ENCODE results near the gene NEIL1.
"Not testable (repeated sequence)": the region's sequence is repeated elsewhere in the genome, so short reads cannot be mapped to it uniquely, and the experiment has no call there.

The NEIL1 gene

DNA sequence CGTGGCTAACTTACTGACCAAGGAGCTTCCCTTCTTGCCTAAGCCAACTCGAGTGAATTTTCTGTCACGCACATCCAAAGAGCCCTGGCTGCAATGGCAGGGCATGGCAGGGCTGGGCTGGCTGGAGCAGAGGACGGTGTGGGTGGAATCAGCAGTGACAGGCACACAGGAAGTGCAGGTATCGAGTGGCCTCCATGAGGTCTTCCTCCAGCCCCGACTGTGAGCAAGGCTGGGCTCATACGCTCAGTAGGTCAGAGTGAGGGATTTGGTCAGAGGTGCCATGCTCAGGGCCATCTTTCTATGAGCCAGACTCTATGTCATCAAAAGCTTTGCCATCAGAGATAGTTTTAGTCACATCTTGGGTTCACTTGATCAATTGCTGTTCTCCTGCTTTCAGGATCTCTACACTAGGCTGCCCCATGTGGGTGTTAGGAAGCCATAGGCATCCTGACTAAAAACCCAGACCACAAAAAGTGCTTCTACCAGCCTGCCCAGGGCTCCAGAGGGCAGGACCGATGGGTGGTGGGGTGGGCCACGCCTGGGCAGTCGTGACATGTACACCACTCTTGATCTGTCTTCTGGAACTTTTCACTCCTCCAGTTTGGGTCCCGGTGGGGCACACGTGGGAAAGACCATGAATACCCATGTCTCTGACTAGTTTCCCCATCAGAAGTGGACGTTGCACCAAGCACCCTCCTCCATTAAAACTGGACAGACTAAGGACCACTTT is 33.6 kb upstream of the NEIL1 start:
- no peak overlapping the region for H3K27ac ChIP-seq (ENCODE audit: low read depth, low read length)
- H3K36me3 ChIP-seq (ENCODE audit: control insufficient read depth in 5 of 5, insufficient read depth in 5 of 5, low read length in 5 of 5), result no peaks in the 10 kb centered on the region
- H3K4me3 ChIP-seq (ENCODE audit: low read depth in 1 of 5, low read length in 5 of 5), result no peak overlapping the region
- H3K27me3 ChIP-seq (ENCODE audit: control insufficient read depth in 5 of 5, insufficient read depth in 4 of 5, low read length in 5 of 5), result peaks cover 0 to 2% (median under 1%) of the 10 kb centered on the region in 5 donors
- H3K4me1 ChIP-seq (ENCODE audit: control insufficient read depth in 5 of 5, insufficient read depth in 5 of 5, low read length in 5 of 5), result no peaks in the 10 kb centered on the region
- H3K9me3 ChIP-seq (ENCODE audit: control insufficient read depth in 5 of 5, low read length in 5 of 5), result no peaks in the 10 kb centered on the region
- H3K9ac ChIP-seq (ENCODE audit: low read length in 5 of 5), result no peak overlapping the region

DNA sequence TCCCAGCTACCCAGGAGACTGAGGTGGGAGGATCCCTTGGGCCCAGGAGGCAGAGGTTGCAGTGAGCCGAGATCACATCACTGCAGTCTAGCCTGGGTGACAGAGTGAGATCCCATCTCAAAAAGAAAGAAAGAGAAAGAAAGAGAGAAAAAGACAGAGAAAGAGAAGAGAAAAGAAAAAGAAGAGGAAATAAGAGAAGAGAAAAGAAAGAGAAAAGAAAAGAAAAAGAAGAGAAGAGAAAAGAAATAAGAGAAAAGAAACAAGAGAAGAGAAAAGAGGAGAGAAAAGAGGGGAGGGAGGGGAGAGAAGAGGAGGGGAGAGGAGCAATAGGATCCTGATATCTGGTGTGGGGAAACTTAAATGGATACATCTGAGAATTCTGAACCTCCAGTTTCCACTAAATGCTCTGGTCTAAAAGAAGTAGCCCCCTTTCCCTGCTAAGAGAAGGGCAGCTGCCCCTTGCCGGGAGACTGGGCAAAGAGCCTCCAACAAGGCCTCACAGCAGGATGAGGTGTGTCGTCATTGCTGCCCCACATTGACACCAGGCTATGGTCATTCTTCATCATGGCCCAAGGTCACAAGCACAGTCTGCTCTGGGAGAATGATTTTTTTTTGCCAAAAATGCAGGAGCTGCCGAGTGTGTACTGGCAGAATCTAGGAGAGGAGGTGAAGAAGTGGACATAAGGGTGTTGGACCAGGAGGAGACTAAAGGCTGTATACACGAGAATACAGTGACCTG is 32.1 kb upstream of the NEIL1 start:
- no peaks in the 10 kb centered on the region for H3K9me3 ChIP-seq (ENCODE audit: control insufficient read depth in 5 of 5, low read length in 5 of 5)

DNA sequence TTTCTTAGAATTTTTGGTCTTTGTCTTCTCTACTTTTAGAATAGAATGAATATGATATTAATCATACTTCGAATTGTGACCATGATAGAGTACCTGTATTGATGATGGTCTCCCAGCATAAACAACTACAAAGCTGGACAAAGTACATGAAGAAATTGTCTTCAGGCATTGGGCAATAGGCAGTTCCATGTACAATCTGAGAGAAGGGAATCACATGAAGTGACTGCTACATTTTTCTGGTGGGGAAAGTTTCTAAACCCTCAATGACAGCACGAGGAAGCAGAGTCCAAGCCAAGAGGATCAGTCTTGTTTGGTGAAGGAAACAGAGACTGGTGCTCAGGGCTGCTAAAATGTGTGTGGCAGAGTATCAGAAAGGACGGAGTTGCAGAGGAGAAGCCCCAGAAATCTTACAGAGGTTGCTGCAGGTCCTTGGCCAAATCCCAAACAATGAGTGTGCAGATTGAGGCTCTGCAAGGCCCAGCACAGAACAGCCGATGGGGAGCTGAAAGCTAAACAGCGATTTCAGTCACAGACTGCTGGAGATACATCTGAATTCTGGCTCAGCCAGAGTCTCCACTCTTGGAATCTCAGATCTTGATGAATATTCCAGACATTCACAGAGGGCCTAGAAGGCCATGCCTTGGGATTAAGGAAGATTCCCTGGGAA is 27.5 kb upstream of the NEIL1 start:
- not testable (repeated sequence) for H3K4me3 ChIP-seq (ENCODE audit: low read depth in 1 of 5, low read length in 5 of 5); H3K9me3 ChIP-seq (ENCODE audit: control insufficient read depth in 5 of 5, low read length in 5 of 5); H3K4me1 ChIP-seq (ENCODE audit: control insufficient read depth in 5 of 5, insufficient read depth in 5 of 5, low read length in 5 of 5); H3K9ac ChIP-seq (ENCODE audit: low read length in 5 of 5); H3K36me3 ChIP-seq (ENCODE audit: control insufficient read depth in 5 of 5, insufficient read depth in 5 of 5, low read length in 5 of 5); H3K27ac ChIP-seq (ENCODE audit: low read depth, low read length); H3K27me3 ChIP-seq (ENCODE audit: control insufficient read depth in 5 of 5, insufficient read depth in 4 of 5, low read length in 5 of 5)

More for the DNA sequence above, 32.1 kb upstream of the NEIL1 start:
- no peak overlapping the region for H3K27ac ChIP-seq (ENCODE audit: low read depth, low read length)
- no peak overlapping the region for H3K9ac ChIP-seq (ENCODE audit: low read length in 5 of 5)
- H3K4me3 ChIP-seq (ENCODE audit: low read depth in 1 of 5, low read length in 5 of 5), result no peak overlapping the region
- H3K4me1 ChIP-seq (ENCODE audit: control insufficient read depth in 5 of 5, insufficient read depth in 5 of 5, low read length in 5 of 5), result no peaks in the 10 kb centered on the region
- no peaks in the 10 kb centered on the region for H3K27me3 ChIP-seq (ENCODE audit: control insufficient read depth in 5 of 5, insufficient read depth in 4 of 5, low read length in 5 of 5)
- no peaks in the 10 kb centered on the region for H3K36me3 ChIP-seq (ENCODE audit: control insufficient read depth in 5 of 5, insufficient read depth in 5 of 5, low read length in 5 of 5)

DNA sequence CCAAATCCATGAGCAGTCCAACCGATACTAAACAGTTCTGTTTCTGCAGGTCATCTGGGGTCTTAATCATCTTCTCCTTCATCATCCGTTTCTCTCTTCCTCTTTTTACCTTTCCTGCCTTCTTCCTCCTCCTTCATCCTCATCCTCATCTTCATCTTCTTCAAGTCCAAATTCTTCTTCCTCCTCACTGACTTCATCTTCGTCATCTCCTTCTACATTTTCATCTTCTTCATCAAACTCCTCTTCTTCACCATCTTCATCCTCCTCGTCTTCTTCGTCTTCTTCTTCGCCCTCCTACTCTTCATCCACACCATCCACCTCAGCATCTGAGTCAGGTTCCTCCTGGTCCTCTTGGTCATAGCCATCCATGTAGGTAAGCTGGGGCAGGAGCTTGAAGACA is 25.1 kb upstream of the NEIL1 start:
- Histone ChIP-seq H3K27me3 (ENCODE audit: control insufficient read depth in 5 of 5, insufficient read depth in 4 of 5, low read length in 5 of 5) (no peaks in the 10 kb centered on the region), H3K27ac (ENCODE audit: low read depth, low read length) (no peak overlapping the region), H3K9ac (ENCODE audit: low read length in 5 of 5) (no peak overlapping the region), H3K4me3 (ENCODE audit: low read depth in 1 of 5, low read length in 5 of 5) (no peak overlapping the region), H3K36me3 (ENCODE audit: control insufficient read depth in 5 of 5, insufficient read depth in 5 of 5, low read length in 5 of 5) (no peaks in the 10 kb centered on the region), H3K4me1 (ENCODE audit: control insufficient read depth in 5 of 5, insufficient read depth in 5 of 5, low read length in 5 of 5) (no peaks in the 10 kb centered on the region), H3K9me3 (ENCODE audit: control insufficient read depth in 5 of 5, low read length in 5 of 5) (no peaks in the 10 kb centered on the region)

DNA sequence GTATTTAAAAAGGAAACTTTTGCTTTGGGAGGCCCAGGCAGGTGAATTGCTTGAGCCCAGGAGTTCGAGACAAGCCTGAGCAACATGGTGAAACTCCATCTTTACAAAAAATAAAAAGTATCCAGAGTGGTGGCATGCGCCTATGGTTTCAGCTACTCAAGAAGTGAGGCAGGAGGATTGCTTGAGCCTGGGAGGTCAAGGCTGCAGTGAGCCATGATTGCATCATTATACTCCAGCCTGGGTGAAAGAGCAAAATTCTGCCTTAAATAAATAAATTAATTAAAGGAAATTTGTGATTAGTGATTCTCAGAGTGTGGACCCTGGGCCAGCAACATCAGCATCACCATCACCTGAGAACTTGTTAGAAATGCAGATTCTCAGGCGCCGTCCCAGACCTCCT is 20.9 kb upstream of the NEIL1 start:
- Histone ChIP-seq H3K9ac (ENCODE audit: low read length in 5 of 5) (no peak overlapping the region), H3K4me3 (ENCODE audit: low read depth in 1 of 5, low read length in 5 of 5) (no peak overlapping the region), H3K36me3 (ENCODE audit: control insufficient read depth in 5 of 5, insufficient read depth in 5 of 5, low read length in 5 of 5) (no peaks in the 10 kb centered on the region), H3K27me3 (ENCODE audit: control insufficient read depth in 5 of 5, insufficient read depth in 4 of 5, low read length in 5 of 5) (no peaks in the 10 kb centered on the region), H3K4me1 (ENCODE audit: control insufficient read depth in 5 of 5, insufficient read depth in 5 of 5, low read length in 5 of 5) (no peaks in the 10 kb centered on the region), H3K27ac (ENCODE audit: low read depth, low read length) (no peak overlapping the region), H3K9me3 (ENCODE audit: control insufficient read depth in 5 of 5, low read length in 5 of 5) (no peaks in the 10 kb centered on the region)

DNA sequence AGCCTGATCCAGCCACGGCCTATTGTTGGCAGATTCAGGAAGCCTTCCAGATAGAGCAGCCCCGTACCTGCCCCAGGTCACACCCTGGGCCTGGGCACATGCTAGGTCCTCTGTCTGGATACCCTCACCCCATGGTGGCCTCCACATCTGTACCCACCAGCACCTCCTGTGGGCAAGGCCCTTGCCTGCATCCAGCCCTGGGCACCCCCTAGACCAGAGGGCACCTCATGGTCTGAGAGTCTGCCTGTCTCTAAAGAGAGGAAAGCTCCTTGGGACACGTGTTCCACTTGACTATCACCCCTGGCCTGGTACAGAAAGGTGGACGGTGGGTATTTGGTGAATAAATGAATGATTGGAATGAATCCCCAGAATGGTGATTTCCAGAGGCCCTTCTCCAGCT is 19.8 kb upstream of the NEIL1 start:
- no peak overlapping the region for H3K27ac ChIP-seq (ENCODE audit: low read depth, low read length)
- no peaks in the 10 kb centered on the region for H3K36me3 ChIP-seq (ENCODE audit: control insufficient read depth in 5 of 5, insufficient read depth in 5 of 5, low read length in 5 of 5)
- no peak overlapping the region for H3K4me3 ChIP-seq (ENCODE audit: low read depth in 1 of 5, low read length in 5 of 5)
- no peaks in the 10 kb centered on the region for H3K9me3 ChIP-seq (ENCODE audit: control insufficient read depth in 5 of 5, low read length in 5 of 5)
- no peak overlapping the region for H3K9ac ChIP-seq (ENCODE audit: low read length in 5 of 5)
- H3K27me3 ChIP-seq (ENCODE audit: control insufficient read depth in 5 of 5, insufficient read depth in 4 of 5, low read length in 5 of 5), result no peaks in the 10 kb centered on the region
- H3K4me1 ChIP-seq (ENCODE audit: control insufficient read depth in 5 of 5, insufficient read depth in 5 of 5, low read length in 5 of 5), result no peaks in the 10 kb centered on the region

DNA sequence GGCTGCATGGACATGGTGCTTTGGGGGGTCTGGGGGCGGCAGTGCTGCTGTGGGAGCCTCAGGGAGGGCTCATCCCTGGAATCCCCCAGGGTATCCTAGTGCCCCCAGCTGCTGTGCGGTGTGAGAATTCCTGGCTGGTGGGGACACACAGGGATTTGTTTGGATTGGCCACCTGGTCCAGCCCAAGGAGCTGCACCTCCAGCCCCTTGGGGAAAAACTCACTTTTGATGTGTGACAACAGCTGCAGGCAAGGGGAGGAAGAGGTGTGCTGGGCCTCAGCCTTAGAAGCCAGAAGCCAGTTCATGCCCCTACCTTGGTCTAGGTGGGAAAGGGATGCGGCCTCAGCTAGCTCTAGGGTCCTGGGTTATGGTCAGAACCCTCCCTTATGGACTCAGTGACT is 19.3 kb upstream of the NEIL1 start:
- no peaks in the 10 kb centered on the region for H3K27me3 ChIP-seq (ENCODE audit: control insufficient read depth in 5 of 5, insufficient read depth in 4 of 5, low read length in 5 of 5)
- H3K9ac ChIP-seq (ENCODE audit: low read length in 5 of 5), result no peak overlapping the region
- H3K9me3 ChIP-seq (ENCODE audit: control insufficient read depth in 5 of 5, low read length in 5 of 5), result no peaks in the 10 kb centered on the region
- no peak overlapping the region for H3K4me3 ChIP-seq (ENCODE audit: low read depth in 1 of 5, low read length in 5 of 5)
- H3K4me1 ChIP-seq (ENCODE audit: control insufficient read depth in 5 of 5, insufficient read depth in 5 of 5, low read length in 5 of 5), result no peaks in the 10 kb centered on the region
- no peak overlapping the region for H3K27ac ChIP-seq (ENCODE audit: low read depth, low read length)
- no peaks in the 10 kb centered on the region for H3K36me3 ChIP-seq (ENCODE audit: control insufficient read depth in 5 of 5, insufficient read depth in 5 of 5, low read length in 5 of 5)

DNA sequence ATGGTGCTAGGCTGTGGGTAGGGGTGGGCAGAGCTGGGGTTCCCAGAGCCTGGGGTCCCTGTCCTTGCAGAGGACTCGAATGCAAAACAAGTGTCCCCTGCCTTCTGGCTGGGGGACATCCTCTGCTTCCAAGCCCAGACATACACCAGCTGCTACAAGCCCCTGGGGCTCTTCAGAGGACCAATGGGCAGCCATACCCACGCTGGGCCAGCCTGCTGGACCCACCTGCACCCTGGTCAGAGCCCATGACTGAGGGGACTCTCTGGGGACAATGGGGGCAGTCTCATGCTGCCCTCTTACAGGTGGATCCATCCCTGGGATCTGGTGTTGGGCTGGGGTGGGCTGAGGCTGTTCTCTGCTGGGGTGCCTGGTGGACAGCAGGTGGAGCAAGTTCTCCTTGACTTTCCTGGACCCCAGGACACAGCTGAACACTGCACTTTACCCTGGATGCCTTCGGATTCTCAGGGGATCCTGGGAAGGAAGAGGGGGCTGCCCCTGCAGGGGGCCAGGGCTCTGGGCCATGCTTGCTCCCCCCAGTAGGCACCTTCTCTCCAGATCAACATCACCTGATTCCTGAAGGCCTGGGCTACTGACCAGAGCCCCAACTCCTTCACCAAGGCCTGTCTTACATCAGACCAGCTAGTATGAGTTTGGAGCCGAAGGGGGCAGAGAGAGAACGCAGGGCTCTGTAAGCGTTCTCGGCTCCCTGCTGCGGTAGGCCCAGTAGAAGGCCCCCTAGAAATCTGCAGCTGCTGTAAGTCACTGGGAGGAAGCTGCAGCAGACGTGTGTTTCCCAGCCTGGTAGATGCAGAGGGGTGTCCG is 18.1 kb upstream of the NEIL1 start:
- Histone ChIP-seq H3K4me3 (ENCODE audit: low read depth in 1 of 5, low read length in 5 of 5) (no peak overlapping the region), H3K9ac (ENCODE audit: low read length in 5 of 5) (no peak overlapping the region), H3K27me3 (ENCODE audit: control insufficient read depth in 5 of 5, insufficient read depth in 4 of 5, low read length in 5 of 5) (no peaks in the 10 kb centered on the region), H3K4me1 (ENCODE audit: control insufficient read depth in 5 of 5, insufficient read depth in 5 of 5, low read length in 5 of 5) (no peaks in the 10 kb centered on the region), H3K36me3 (ENCODE audit: control insufficient read depth in 5 of 5, insufficient read depth in 5 of 5, low read length in 5 of 5) (no peaks in the 10 kb centered on the region), H3K27ac (ENCODE audit: low read depth, low read length) (no peak overlapping the region), H3K9me3 (ENCODE audit: control insufficient read depth in 5 of 5, low read length in 5 of 5) (no peaks in the 10 kb centered on the region)

DNA sequence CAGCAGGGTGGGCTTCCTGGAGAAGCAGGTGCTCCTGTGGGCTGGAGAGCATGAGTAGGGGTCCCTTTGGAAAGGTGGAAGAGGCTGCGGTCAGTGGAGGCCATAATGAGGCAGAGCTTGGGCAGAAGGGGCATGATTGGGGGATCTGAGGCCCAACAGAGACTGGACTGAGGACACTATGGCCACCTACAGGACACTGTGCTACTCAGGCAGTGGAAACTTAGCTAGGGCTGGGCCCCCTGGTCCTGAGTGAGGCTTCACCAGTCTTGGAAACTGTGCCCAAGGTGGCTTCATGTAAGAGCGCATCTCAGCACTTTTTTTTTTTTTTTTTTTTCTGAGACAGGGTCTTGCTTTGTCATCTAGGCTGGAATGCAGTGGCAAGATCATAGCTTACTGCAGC is 17.3 kb upstream of the NEIL1 start:
- H3K27me3 ChIP-seq (ENCODE audit: control insufficient read depth in 5 of 5, insufficient read depth in 4 of 5, low read length in 5 of 5), result no peaks in the 10 kb centered on the region
- H3K4me3 ChIP-seq (ENCODE audit: low read depth in 1 of 5, low read length in 5 of 5), result no peak overlapping the region
- no peak overlapping the region for H3K27ac ChIP-seq (ENCODE audit: low read depth, low read length)
- H3K9me3 ChIP-seq (ENCODE audit: control insufficient read depth in 5 of 5, low read length in 5 of 5), result no peaks in the 10 kb centered on the region
- no peaks in the 10 kb centered on the region for H3K4me1 ChIP-seq (ENCODE audit: control insufficient read depth in 5 of 5, insufficient read depth in 5 of 5, low read length in 5 of 5)
- H3K9ac ChIP-seq (ENCODE audit: low read length in 5 of 5), result no peak overlapping the region
- H3K36me3 ChIP-seq (ENCODE audit: control insufficient read depth in 5 of 5, insufficient read depth in 5 of 5, low read length in 5 of 5), result no peaks in the 10 kb centered on the region
